HepG2 (cell line): ENCODE results near the gene CEBPA. TPM values are rescaled to one million over a fixed set of nuclear protein-coding genes. Genes with fewer than 3 reads are reported as not detected.

Experiments used
- ATAC-seq: fragments of 200-7000 bp; cut with Tn5 transposase; 3 replicates; pipeline ENCODE4 v1.9.1; 2020; ENCODE audit warnings: mild to moderate bottlenecking, moderate library complexity
- BruUV-seq: library from RNA; stranded (reverse); fragments of 400-500 nt; replicated peaks from 2 replicates; lab custom pipeline; 2021; lab: Mats Ljungman, UMichigan
- CTCF ChIA-PET: fragments of 300-600 bp; formaldehyde crosslinking; extraction: SDS; loops from one replicate; lab custom pipeline; 2021; ENCODE audit warnings: low total read pairs, inconsistent platforms, low intra/inter-chr PET ratio; lab: Yijun Ruan, JAX
- POLR2A ChIA-PET: fragments of 350-600 bp; sonication (Branson Sonifier 250); formaldehyde crosslinking; loops from one replicate; lab custom pipeline; 2020; ENCODE audit warnings: antibody characterized with exemption, inconsistent platforms; lab: Yijun Ruan, JAX
- DNase-seq: peaks from one replicate; pipeline ENCODE4 v3.0.0-alpha.2; 2015; ENCODE audit warnings: low spot score
- FAIRE-seq: peaks from 3 replicates; lab custom pipeline; 2011; peaks lifted over from hg19 to GRCh38; lab: Jason Lieb, UNC
- H2AFZ ChIP-seq: one replicate; pipeline ENCODE4 v1.6.1; 2011; ENCODE audit warnings: low read length, inconsistent platforms
- H3K27ac ChIP-seq: fragments of 300-600 bp; 3 replicates; pipeline ENCODE4 v1.8.0; 2011; ENCODE audit warnings: mixed run types, mild to moderate bottlenecking, mixed read lengths, low read length, inconsistent platforms; ENCODE audit not compliant: insufficient read depth; ENCODE audit errors: extremely low read length
- H3K27me3 ChIP-seq, 2 experiments: fragments of 200-600 bp in 1 of 2; 2 replicates in 1 of 2; 3 replicates in 1 of 2; pipeline versions ENCODE4 v1.6.0 to v1.8.0; 2011; ENCODE audit warnings: low read length in 2 of 2, mild to moderate bottlenecking in 2 of 2, moderate library complexity in 2 of 2, inconsistent platforms in 1 of 2; ENCODE audit not compliant: insufficient read depth in 2 of 2, control insufficient read depth in 1 of 2
- H3K36me3 ChIP-seq, 2 experiments: fragments of 200-600 bp in 1 of 2; replicated peaks in 1 of 2; 2 replicates in 1 of 2; 3 replicates in 1 of 2; pipeline versions ENCODE4 v1.5.1 to v1.8.0; 2011; ENCODE audit warnings: low read length in 2 of 2, inconsistent platforms in 1 of 2; ENCODE audit not compliant: insufficient read depth in 2 of 2, control insufficient read depth in 1 of 2
- H3K4me1 ChIP-seq: 2 replicates; pipeline ENCODE4 v1.5.1; 2012; ENCODE audit warnings: low read length, inconsistent platforms; ENCODE audit not compliant: insufficient read depth
- H3K4me2 ChIP-seq: 2 replicates; pipeline ENCODE4 v1.6.0; 2011; ENCODE audit warnings: low read depth, low read length, inconsistent platforms
- H3K4me3 ChIP-seq, 3 experiments: fragments of 200-600 bp in 1 of 3; sonication (generic), shearing (Covaris generic) in 1 of 3; replicated peaks in 1 of 3; 2 replicates each; pipeline ENCODE4 v1.5.1; 2011 to 2016; ENCODE audit warnings: low read length in 3 of 3, inconsistent platforms in 2 of 3, low read depth in 2 of 3, mild to moderate bottlenecking in 2 of 3, control low read depth in 1 of 3, mixed read lengths in 1 of 3; ENCODE audit not compliant: insufficient read depth in 1 of 3
- H3K79me2 ChIP-seq: one replicate; pipeline ENCODE4 v1.6.1; 2011; ENCODE audit warnings: low read length, inconsistent platforms; ENCODE audit not compliant: insufficient read depth
- H3K9ac ChIP-seq: 2 replicates; pipeline ENCODE4 v1.6.0; 2011; ENCODE audit warnings: mild to moderate bottlenecking, low read depth, low read length, inconsistent platforms; ENCODE audit not compliant: insufficient read depth
- H3K9me3 ChIP-seq: 2 replicates; pipeline ENCODE4 v1.5.1; 2012; ENCODE audit warnings: mild to moderate bottlenecking, low read length
- H4K20me1 ChIP-seq: 2 replicates; pipeline ENCODE4 v1.6.0; 2011; ENCODE audit warnings: inconsistent platforms, mild to moderate bottlenecking, low read length, moderate library complexity; ENCODE audit not compliant: insufficient read depth
- ISX ChIP-seq: sonication (generic); formaldehyde crosslinking; conservative IDR thresholded peaks from 2 replicates; pipeline ENCODE4 v1.5.0; 2020; ENCODE audit warnings: missing genetic modification reagents
- MED1 ChIP-seq: sonication (generic); formaldehyde crosslinking; IDR thresholded peaks from 2 replicates; pipeline ENCODE4 v1.4.0; 2020; ENCODE audit warnings: missing genetic modification reagents
- MEF2D ChIP-seq: sonication (generic); formaldehyde crosslinking; IDR thresholded peaks from 2 replicates; pipeline ENCODE4 v1.5.1; 2020; ENCODE audit warnings: mild to moderate bottlenecking, missing genetic modification reagents
- NR2C2 ChIP-seq: sonication (generic); formaldehyde crosslinking; IDR thresholded peaks from 2 replicates; pipeline ENCODE4 v1.4.0; 2020; ENCODE audit warnings: missing genetic modification reagents, mild to moderate bottlenecking, moderate library complexity, borderline replicate concordance
- NR2F6 ChIP-seq, 2 experiments: IDR thresholded peaks; 2 replicates each; pipeline ENCODE4 v1.6.1; 2016; ENCODE audit warnings: antibody characterized with exemption in 1 of 2, mild to moderate bottlenecking in 1 of 2
- RAD21 ChIP-seq: fragments of 450-650 bp; formaldehyde crosslinking; IDR thresholded peaks from 2 replicates; pipeline ENCODE4 v1.5.0; 2020; ENCODE audit warnings: mild to moderate bottlenecking
- SALL1 ChIP-seq: sonication (generic); formaldehyde crosslinking; IDR thresholded peaks from 2 replicates; pipeline ENCODE4 v1.8.0; 2022; ENCODE audit warnings: mild to moderate bottlenecking, missing genetic modification reagents
- SMC3 ChIP-seq: IDR thresholded peaks from 2 replicates; pipeline ENCODE4 v1.6.1; 2011; ENCODE audit warnings: low read length, improper control_type of control experiment
- SRSF9 ChIP-seq: fragments of 200-400 bp; formaldehyde crosslinking; IDR thresholded peaks from 2 replicates; pipeline ENCODE4 v1.6.1; 2018; ENCODE audit warnings: borderline replicate concordance, mild to moderate bottlenecking, low read depth, low read length; ENCODE audit not compliant: insufficient read depth, poor library complexity, severe bottlenecking
- STAG1 ChIP-seq: sonication (generic); formaldehyde crosslinking; IDR thresholded peaks from 2 replicates; pipeline ENCODE4 v1.4.0; 2020; ENCODE audit warnings: missing genetic modification reagents
- ZFX ChIP-seq: sonication (generic); formaldehyde crosslinking; IDR thresholded peaks from 2 replicates; pipeline ENCODE4 v1.4.0; 2020; ENCODE audit warnings: mild to moderate bottlenecking, low read depth, missing genetic modification reagents, moderate library complexity
- ZNF230 ChIP-seq: sonication (generic); formaldehyde crosslinking; IDR thresholded peaks from 2 replicates; pipeline ENCODE4 v1.4.0; 2020; ENCODE audit warnings: mild to moderate bottlenecking, missing genetic modification reagents
- ZNF432 ChIP-seq: sonication (generic); formaldehyde crosslinking; IDR thresholded peaks from 2 replicates; pipeline ENCODE4 v1.5.0; 2020; ENCODE audit warnings: missing genetic modification reagents, mild to moderate bottlenecking, borderline replicate concordance
- ZNF484 ChIP-seq: sonication (generic); formaldehyde crosslinking; IDR thresholded peaks from 2 replicates; pipeline ENCODE4 v1.5.1; 2020; ENCODE audit warnings: mild to moderate bottlenecking, low read depth, missing genetic modification reagents, borderline replicate concordance
- ZNF644 ChIP-seq: IDR thresholded peaks from 2 replicates; pipeline ENCODE4 v1.6.1; 2016; ENCODE audit warnings: low read depth
- WGBS: methylation state at CpG from one replicate; pipeline ENCODE4 v1.1.6; 2017; ENCODE audit warnings: low lambda C conversion rate; 5-methylcytosine and 5-hydroxymethylcytosine counted together
- in situ Hi-C: cut with HindIII; loops from 2 replicates; pipeline ENCODE4 v1.10.0; 2017; ENCODE audit warnings: low pct_unique_long_range_greater_than_20kb; ENCODE audit not compliant: extremely low pct_ligation_motif_present
- intact Hi-C: fragments of 100-400 bp; cut with micrococcal nuclease; formaldehyde crosslinking; loops from one replicate; pipeline ENCODE4 v1.10.0; 2022; ENCODE audit not compliant: unreplicated experiment
- polyA plus RNA-seq, 8 experiments: library from polyadenylated mRNA; depleted of rRNA in 3 of 8; stranded (reverse) in 7 of 8; unstranded in 1 of 8; fragments of >200 nt; fragmentation: Illumina TruSeq in 4 of 8; extraction: Trizol in 4 of 8; gene quantifications; 2 replicates each; pipeline versions ENCODE4 v1.2.1 to v1.2.3, GENCODE V29; 2011 to 2016; ENCODE audit warnings: low read depth in 4 of 8, missing spikeins in 1 of 8, mixed read lengths in 1 of 8; ENCODE audit not compliant: insufficient read depth in 1 of 8
- total RNA-seq, 5 experiments: library from RNA; depleted of rRNA; stranded (reverse); fragments of >200 nt; fragmentation: Illumina TruSeq; extraction: Trizol; gene quantifications; 2 replicates each; pipeline ENCODE4 v1.2.3, GENCODE V29; 2016; ENCODE audit warnings: low read depth in 1 of 5
- TF ChIP-seq, protein P1 (sequence below): sonication (generic); formaldehyde crosslinking; IDR thresholded peaks from 2 replicates; pipeline ENCODE4 v1.9.0; 2021; ENCODE audit warnings: missing genetic modification reagents, borderline replicate concordance
- TF ChIP-seq, protein P2 (sequence below): IDR thresholded peaks from 2 replicates; pipeline ENCODE4 v1.6.1; 2012; ENCODE audit warnings: inconsistent platforms
- TF ChIP-seq, protein P3 (sequence below): sonication (generic); formaldehyde crosslinking; IDR thresholded peaks from 2 replicates; pipeline ENCODE4 v1.8.1; 2023; ENCODE audit warnings: missing genetic modification reagents, mild to moderate bottlenecking, borderline replicate concordance

Gene CEBPA
- total and polyA plus RNA-seq, 2 of the 13 experiments (the other 11 are each of a cell fraction or from before 2014, with no cell fraction given): 24.8 to 103 TPM

DNA sequence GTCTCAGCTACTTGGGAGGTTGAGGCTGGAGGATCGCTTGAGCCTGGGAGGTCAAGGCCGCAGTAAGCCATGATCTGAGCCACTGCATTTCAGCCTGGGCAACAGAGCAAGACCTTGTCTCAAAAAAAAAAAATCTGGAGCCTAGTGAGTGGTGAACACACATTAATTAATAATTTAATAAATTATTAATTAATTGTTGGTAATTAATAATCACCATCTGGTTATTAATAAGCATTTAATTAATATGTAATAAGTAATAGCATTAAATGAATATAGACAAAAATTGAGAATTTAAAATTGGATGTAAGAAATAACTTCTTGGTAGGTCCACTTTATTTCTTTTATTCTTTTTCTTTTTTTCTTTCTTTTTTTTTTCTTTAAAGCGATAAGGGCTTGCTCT is 31.9 kb upstream of the CEBPA start:
- ChIA-PET POLR2A (interaction anchor here (1.2 to 1.3 kb wide), 2 partner anchors 15 to 64 kb away, joined by 3 read pairs; no protein-coding TSS in a partner anchor), CTCF (interaction anchor here (1.6 kb wide), 1 partner anchor 73 kb away, joined by 9 read pairs; no protein-coding TSS in a partner anchor)
- H3K36me3 ChIP-seq: no peaks in the 10 kb centered on the region
- in situ Hi-C loops: no loop called here
- FAIRE-seq (no peak), ATAC-seq (no peak), DNase-seq (no peak)
- H3K4me1 ChIP-seq: peaks cover 27% of the 10 kb centered on the region
- TF ChIP-seq, protein P1, sequence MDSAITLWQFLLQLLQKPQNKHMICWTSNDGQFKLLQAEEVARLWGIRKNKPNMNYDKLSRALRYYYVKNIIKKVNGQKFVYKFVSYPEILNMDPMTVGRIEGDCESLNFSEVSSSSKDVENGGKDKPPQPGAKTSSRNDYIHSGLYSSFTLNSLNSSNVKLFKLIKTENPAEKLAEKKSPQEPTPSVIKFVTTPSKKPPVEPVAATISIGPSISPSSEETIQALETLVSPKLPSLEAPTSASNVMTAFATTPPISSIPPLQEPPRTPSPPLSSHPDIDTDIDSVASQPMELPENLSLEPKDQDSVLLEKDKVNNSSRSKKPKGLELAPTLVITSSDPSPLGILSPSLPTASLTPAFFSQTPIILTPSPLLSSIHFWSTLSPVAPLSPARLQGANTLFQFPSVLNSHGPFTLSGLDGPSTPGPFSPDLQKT (CRISPR knock-in tag): no peak
- TF ChIP-seq, protein P2, sequence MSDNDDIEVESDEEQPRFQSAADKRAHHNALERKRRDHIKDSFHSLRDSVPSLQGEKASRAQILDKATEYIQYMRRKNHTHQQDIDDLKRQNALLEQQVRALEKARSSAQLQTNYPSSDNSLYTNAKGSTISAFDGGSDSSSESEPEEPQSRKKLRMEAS: no peak
- TF ChIP-seq ISX (no peak), NR2C2 (CRISPR knock-in tag) (0 out of 2 replicates have a peak, but pooled peaks have one; percentile 3)
- H3K27me3 ChIP-seq: 0 out of 5 replicates have a peak, but pooled peaks cover 0 to 5% of the 10 kb centered on the region in 2 experiments
- no peak overlapping the region for H3K9ac ChIP-seq
- H3K27ac ChIP-seq: no peak overlapping the region
- H3K4me3 ChIP-seq: no peak overlapping the region
- no TSS peak for BruUV-seq
- intact Hi-C loops: no loop called here
- no peaks in the 10 kb centered on the region for H3K9me3 ChIP-seq
- H2AFZ ChIP-seq: no peak overlapping the region
- no peak overlapping the region for H3K4me2 ChIP-seq
- H4K20me1 ChIP-seq: no peaks in the 10 kb centered on the region
- 85% methylated on average over 3 of the region's 3 CpGs for WGBS
- H3K79me2 ChIP-seq: no peaks in the 10 kb centered on the region

DNA sequence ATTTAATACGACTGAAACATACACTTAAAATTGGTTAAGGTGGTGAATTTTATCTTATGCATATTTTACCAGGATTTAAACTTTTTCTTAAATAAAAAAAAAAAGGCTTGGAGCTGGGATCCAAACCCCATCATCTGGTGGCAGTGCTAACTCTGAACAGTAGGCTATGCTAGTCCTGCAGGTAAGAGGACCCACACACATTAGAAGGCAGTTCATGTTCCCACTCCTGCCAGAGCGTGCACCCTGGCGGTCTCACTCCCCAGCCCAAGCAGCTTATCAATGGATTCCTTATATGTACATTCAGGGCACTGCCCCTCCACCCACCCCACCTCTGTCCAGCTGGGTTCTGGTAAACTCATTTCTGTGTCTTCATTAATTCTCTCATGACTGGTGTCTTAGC is 31.3 kb upstream of the CEBPA start:
- H3K27me3 ChIP-seq: peaks cover 0 to 6% of the 10 kb centered on the region in 2 experiments; a peak in 1 of 5 replicates
- in situ Hi-C loops (no loop called here), intact Hi-C loops (no loop called here)
- H3K9me3 ChIP-seq: no peaks in the 10 kb centered on the region
- ChIA-PET CTCF (interaction anchor here (1.6 kb wide), 1 partner anchor 73 kb away, joined by 9 read pairs; no protein-coding TSS in a partner anchor), POLR2A (interaction anchor here (0.8 to 1.3 kb wide), 3 partner anchors 15 to 65 kb away, joined by 3 read pairs; no protein-coding TSS in a partner anchor)
- no TSS peak for BruUV-seq
- no peak overlapping the region for H3K9ac ChIP-seq
- no peak overlapping the region for H2AFZ ChIP-seq
- peak; percentile 97 for ATAC-seq
- WGBS: 30% methylated on average over 3 of the region's 3 CpGs
- no peak overlapping the region for H3K4me3 ChIP-seq
- peaks cover 34% of the 10 kb centered on the region for H3K4me1 ChIP-seq
- H3K4me2 ChIP-seq: no peak overlapping the region
- peak; percentile 72 for FAIRE-seq
- no peaks in the 10 kb centered on the region for H3K79me2 ChIP-seq
- no peaks in the 10 kb centered on the region for H3K36me3 ChIP-seq
- no peak overlapping the region for H3K27ac ChIP-seq
- peak; percentile 53 for DNase-seq
- H4K20me1 ChIP-seq: no peaks in the 10 kb centered on the region
- TF ChIP-seq ZNF432 (no peak), SMC3 (peak; percentile 76), SALL1 (peak; percentile 29; the same call in 1 of the 2 replicates), ZNF644 (CRISPR knock-in tag) (0 out of 2 replicates have a peak, but pooled peaks have one; percentile 15), ZNF484 (no peak), RAD21 (CRISPR knock-in tag) (peak; percentile 60; the same call in 1 of the 2 replicates), MEF2D (CRISPR knock-in tag) (no peak), MED1 (CRISPR knock-in tag) (no peak), ZFX (CRISPR knock-in tag) (peak; percentile 25; the same call in 1 of the 2 replicates), SRSF9 (no peak), ZNF230 (CRISPR knock-in tag) (no peak), STAG1 (CRISPR knock-in tag) (peak; percentile 72), NR2F6 (IDR thresholded peaks at IDR 0.05) (no peak), NR2F6 (CRISPR knock-in tag; IDR thresholded peaks at IDR 0.05) (peak; percentile 12; the same call in 1 of the 2 replicates)
- TF ChIP-seq, protein P3, sequence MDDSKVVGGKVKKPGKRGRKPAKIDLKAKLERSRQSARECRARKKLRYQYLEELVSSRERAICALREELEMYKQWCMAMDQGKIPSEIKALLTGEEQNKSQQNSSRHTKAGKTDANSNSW (CRISPR knock-in tag): no peak
